ENCODE results near the gene NOD2. TPM values are rescaled to one million over a fixed set of nuclear protein-coding genes. Genes with fewer than 3 reads are reported as not detected.

Gene NOD2
- polyA plus RNA-seq, 4 donors: 0.28 to 0.46 (median 0.36) TPM

GRCh38 chr16:50669741-50670140 lies 23.7 kb upstream of the NOD2 start:
- DNase-seq (ENCODE audit: low read depth in 4 of 4, low spot score in 2 of 4): no peak

- DNase-seq (ENCODE audit: low read depth in 4 of 4, low spot score in 2 of 4): no peak
These were observed 22.9 kb upstream of the NOD2 start for GRCh38 chr16:50670476-50670875.

GRCh38 chr16:50671644-50672260 lies 21.7 kb upstream of the NOD2 start:
- no peak for DNase-seq (ENCODE audit: low read depth in 4 of 4, low spot score in 2 of 4)

GRCh38 chr16:50673496-50674275 lies 19.7 kb upstream of the NOD2 start:
- no peak for DNase-seq (ENCODE audit: low read depth in 4 of 4, low spot score in 2 of 4)

GRCh38 chr16:50674831-50675230 lies 18.6 kb upstream of the NOD2 start:
- no peak for DNase-seq (ENCODE audit: low read depth in 4 of 4, low spot score in 2 of 4)

GRCh38 chr16:50675686-50676610 lies 17.5 kb upstream of the NOD2 start:
- no peak for DNase-seq (ENCODE audit: low read depth in 4 of 4, low spot score in 2 of 4)

GRCh38 chr16:50676684-50677225 lies 16.7 kb upstream of the NOD2 start:
- no peak for DNase-seq (ENCODE audit: low read depth in 4 of 4, low spot score in 2 of 4)

- no peak for DNase-seq (ENCODE audit: low read depth in 4 of 4, low spot score in 2 of 4)
These were observed 16.1 kb upstream of the NOD2 start for GRCh38 chr16:50677351-50677750.

- DNase-seq (ENCODE audit: low read depth in 4 of 4, low spot score in 2 of 4): no peak
These were observed 14.9 kb upstream of the NOD2 start for GRCh38 chr16:50678531-50678930.

GRCh38 chr16:50679266-50679665 lies 14.1 kb upstream of the NOD2 start:
- DNase-seq (ENCODE audit: low read depth in 4 of 4, low spot score in 2 of 4): no peak

- no peak for DNase-seq (ENCODE audit: low read depth in 4 of 4, low spot score in 2 of 4)
These were observed 13.5 kb upstream of the NOD2 start for GRCh38 chr16:50679676-50680555.

GRCh38 chr16:50680556-50680893 lies 12.9 kb upstream of the NOD2 start:
- no peak for DNase-seq (ENCODE audit: low read depth in 4 of 4, low spot score in 2 of 4)

- no peak for DNase-seq (ENCODE audit: low read depth in 4 of 4, low spot score in 2 of 4)
These were observed 12.2 kb upstream of the NOD2 start, which contains the start of gene SNX20 for GRCh38 chr16:50681021-50681885. Gene SNX20, minus strand, starts transcription at chr16:50681312. Its CDS starts 3,786 bp downstream, at chr16:50677526.

- no peak for DNase-seq (ENCODE audit: low read depth in 4 of 4, low spot score in 2 of 4)
These were observed 9.6 kb upstream of the NOD2 start for GRCh38 chr16:50683689-50684374.

GRCh38 chr16:50684823-50685461 lies 8.5 kb upstream of the NOD2 start:
- DNase-seq (ENCODE audit: low read depth in 4 of 4, low spot score in 2 of 4): no peak

- no peak for DNase-seq (ENCODE audit: low read depth in 4 of 4, low spot score in 2 of 4)
These were observed 7.8 kb upstream of the NOD2 start for GRCh38 chr16:50685462-50686063.

GRCh38 chr16:50688083-50688482 lies 5.3 kb upstream of the NOD2 start:
- no peak for DNase-seq (ENCODE audit: low read depth in 4 of 4, low spot score in 2 of 4)

GRCh38 chr16:50688867-50689266 lies 4.5 kb upstream of the NOD2 start:
- DNase-seq (ENCODE audit: low read depth in 4 of 4, low spot score in 2 of 4): no peak

All from left renal cortex interstitium (tissue), 4 donors.